Fibroblast of the aortic adventitia (primary cell): ENCODE results near the gene MAD1L1. TPM values are rescaled to one million over a fixed set of nuclear protein-coding genes. Genes with fewer than 3 reads are reported as not detected.

Experiments used
- DNase-seq: peaks from one replicate; pipeline ENCODE4 v3.0.0-alpha.2; 2010; ENCODE audit warnings: low read depth
- H3K4me3 ChIP-seq: 2 replicates; pipeline ENCODE4 v1.5.1; 2011; ENCODE audit warnings: low read depth, mild to moderate bottlenecking, control low read depth, low read length, moderate library complexity
- total RNA-seq: library from RNA; depleted of rRNA; stranded (reverse); fragments of >200 nt; gene quantifications from 2 replicates; pipeline ENCODE4 v1.2.3, GENCODE V29; 2012; ENCODE audit warnings: low replicate concordance
- TF ChIP-seq, protein P1 (sequence below): IDR thresholded peaks from 2 replicates; pipeline ENCODE4 v1.5.1; 2011; ENCODE audit warnings: mild to moderate bottlenecking, low read length, control low read depth, inconsistent platforms; ENCODE audit not compliant: insufficient read depth

MAD1L1 gene
- total RNA-seq, 1 donor: 22.9 TPM

DNA sequence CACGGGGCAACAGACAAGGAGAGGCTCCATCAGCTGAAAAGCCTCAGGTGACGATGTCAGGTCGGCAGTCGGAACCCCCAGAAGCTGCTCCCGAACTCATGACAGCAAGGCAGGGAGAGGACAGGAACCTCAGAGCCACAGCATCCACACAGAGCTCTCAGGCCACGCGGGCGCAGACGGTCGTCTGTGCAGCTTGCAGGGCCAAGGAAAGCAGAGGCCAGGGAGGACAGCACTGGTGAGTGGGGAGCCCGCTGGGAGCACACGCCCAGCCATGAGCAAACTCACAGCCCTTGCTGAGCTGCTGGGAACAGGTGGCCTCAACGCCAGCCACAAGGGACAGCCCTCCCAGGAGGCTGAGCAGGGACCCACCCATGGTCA lies 138.9 kb downstream of the MAD1L1 start:
- no peak overlapping the region for H3K4me3 ChIP-seq
- TF ChIP-seq, protein P1, sequence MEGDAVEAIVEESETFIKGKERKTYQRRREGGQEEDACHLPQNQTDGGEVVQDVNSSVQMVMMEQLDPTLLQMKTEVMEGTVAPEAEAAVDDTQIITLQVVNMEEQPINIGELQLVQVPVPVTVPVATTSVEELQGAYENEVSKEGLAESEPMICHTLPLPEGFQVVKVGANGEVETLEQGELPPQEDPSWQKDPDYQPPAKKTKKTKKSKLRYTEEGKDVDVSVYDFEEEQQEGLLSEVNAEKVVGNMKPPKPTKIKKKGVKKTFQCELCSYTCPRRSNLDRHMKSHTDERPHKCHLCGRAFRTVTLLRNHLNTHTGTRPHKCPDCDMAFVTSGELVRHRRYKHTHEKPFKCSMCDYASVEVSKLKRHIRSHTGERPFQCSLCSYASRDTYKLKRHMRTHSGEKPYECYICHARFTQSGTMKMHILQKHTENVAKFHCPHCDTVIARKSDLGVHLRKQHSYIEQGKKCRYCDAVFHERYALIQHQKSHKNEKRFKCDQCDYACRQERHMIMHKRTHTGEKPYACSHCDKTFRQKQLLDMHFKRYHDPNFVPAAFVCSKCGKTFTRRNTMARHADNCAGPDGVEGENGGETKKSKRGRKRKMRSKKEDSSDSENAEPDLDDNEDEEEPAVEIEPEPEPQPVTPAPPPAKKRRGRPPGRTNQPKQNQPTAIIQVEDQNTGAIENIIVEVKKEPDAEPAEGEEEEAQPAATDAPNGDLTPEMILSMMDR: no peak
- DNase-seq: no peak

DNA sequence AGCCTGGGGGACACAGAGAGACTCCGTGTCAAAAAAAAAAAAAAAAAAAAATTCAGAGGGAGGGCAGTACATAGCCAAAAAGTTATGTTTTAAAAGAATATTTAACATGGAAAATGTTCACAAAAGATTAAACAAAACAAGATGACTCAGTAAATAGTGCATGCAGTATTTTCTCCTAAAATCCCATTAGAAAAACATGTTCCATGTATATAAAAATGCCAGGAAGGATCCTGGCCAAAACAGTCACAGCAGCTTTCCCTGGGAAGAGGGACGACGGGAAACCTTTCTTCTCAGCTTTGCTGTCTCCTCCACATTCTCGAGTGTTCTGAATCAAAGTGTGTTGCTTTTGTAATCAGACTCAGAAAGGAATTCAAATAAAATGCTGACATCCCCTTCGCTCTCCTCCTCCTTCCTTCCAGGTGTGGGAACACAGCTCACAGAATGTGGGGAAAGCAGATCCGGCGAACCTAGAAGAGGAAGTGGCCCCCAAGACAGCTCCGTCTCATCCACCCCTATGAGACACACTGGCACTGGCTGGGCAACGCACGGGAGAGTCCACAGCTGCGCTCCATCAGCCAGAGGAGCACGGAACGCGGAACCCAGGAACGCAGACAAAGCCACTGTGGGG lies 139.4 kb downstream of the MAD1L1 start:
- no peak overlapping the region for H3K4me3 ChIP-seq
- TF ChIP-seq, protein P1: no peak
- DNase-seq: no peak

DNA sequence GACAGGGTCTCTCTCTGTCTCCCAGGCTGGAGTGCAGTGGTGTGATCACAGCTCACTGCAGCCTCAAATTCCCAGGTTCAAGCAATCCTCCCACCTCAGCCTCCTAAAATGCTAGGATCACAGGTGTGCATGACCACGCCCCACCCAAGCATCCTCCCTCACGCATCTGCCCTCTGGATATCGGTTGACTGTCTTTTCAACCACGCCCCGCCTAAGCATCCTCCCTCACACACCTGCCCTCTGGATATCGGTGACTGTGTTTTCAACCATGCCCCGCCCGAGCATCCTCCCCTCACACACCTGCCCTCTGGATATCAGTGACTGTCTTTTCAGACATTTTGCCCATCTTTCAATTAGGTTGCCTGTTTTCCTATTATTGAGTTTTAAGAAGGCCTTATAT lies 140.5 kb downstream of the MAD1L1 start:
- H3K4me3 ChIP-seq: no peak overlapping the region
- TF ChIP-seq, protein P1: no peak
- no peak for DNase-seq

DNA sequence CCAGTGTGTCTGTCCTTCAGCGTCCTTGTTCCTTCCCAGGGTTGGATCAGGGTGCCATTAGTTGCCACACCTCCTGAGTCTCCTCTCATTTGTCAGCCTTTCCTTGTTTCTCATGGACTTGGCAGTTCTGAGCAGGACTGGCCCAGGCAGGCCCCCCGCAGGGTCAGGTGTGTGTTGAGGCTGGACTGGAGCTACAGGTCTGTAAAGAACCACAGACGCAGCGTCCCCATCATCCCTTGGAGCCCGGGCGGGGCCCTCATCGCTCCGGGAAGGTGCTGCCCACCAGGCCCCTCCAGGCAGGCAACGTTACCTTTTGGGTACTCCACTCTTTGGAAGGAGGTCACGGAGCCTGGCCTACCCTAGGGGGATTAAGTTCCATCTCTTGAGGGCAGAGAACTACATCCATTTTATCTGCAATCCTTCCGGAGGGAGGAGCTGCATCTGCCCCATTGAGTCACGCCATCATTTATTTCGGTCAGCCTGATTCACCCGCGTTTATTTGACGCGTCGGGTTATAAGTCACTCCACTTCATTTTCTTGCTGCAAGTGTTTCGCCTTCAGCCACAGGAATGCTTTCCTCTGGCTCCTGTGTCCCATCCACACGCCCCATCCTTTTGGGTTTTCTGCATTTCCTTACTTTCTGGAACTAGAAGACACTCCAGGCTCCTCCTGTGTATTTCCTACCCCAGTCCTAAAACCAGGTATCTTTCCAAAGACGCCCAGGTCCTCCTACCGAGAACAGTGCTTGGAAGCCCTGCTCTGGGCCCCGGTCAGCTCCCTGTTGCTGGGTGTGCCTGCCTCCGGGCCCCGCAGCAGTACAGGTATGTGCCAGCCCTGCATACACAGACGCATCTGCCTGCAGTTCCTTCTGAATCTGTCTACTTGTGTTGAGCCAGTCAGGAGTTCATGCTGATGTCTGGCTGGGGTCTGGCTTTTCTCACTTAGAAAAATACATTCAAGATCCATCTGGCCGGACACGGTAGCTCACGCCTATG lies 141.9 kb downstream of the MAD1L1 start:
- H3K4me3 ChIP-seq: no peak overlapping the region
- DNase-seq: no peak
- TF ChIP-seq, protein P1: no peak

DNA sequence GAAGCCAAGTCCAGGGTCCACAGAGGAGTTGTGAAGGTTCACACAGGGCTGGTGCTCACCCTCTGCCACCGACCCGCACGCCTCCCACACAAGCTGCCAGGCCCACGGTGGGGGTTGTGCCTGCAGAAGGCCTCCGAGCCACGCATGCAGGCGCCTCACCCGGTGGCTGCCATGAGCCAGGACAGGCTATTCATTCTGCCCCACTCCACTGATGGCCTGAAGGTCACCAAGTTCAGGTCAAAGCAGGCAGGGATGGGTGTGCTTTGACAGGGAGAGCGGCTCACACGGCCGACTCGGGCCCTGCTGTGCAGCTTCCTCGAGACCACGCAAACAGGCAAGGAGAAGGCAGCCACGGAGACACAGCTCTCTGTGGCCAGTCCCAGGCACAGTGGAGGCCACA lies 143.9 kb downstream of the MAD1L1 start:
- no peak for DNase-seq
- no peak overlapping the region for H3K4me3 ChIP-seq
- TF ChIP-seq, protein P1: no peak

DNA sequence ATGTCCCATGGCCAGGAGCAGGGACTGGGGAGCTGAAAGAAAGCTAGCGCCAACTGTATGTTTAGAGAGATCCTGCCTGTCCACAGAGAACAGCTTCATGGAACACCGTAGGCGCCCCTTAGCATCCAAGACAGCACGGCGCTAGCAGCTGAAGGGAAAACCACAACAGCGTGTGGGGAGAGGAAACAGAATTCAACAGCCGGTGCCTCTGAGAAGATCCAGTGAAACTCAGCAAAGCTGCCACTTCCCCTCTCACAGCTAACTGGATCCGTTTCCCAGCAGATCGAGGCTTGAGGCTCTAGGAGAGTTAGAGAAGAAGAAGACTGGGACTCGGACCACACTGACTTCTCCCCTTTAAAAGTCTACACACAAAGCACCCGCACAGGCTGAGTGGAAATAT lies 145.0 kb downstream of the MAD1L1 start:
- no peak for DNase-seq
- H3K4me3 ChIP-seq: no peak overlapping the region
- TF ChIP-seq, protein P1: no peak
